Panc1 (cell line): ENCODE measurements around the gene HACD2. TPM values are rescaled to one million over a fixed set of nuclear protein-coding genes. Genes with fewer than 3 reads are reported as not detected.

Experiments used
- ATAC-seq: fragments of 200-7000 bp; cut with Tn5 transposase; 2 replicates; pipeline ENCODE4 v1.9.1; 2020; ENCODE audit warnings: mild to moderate bottlenecking, moderate library complexity
- BruUV-seq: library from RNA; stranded (reverse); fragments of 400-500 nt; replicated peaks from 2 replicates; lab custom pipeline; 2021; lab: Mats Ljungman, UMichigan
- CTCF ChIA-PET: fragments of 300-600 bp; sonication (Branson Sonifier 250); formaldehyde crosslinking; loops from one replicate; lab custom pipeline; 2022; ENCODE audit warnings: antibody characterized with exemption; lab: Charles Lee
- POLR2A ChIA-PET: fragments of 300-600 bp; sonication (Branson Sonifier 250); formaldehyde crosslinking; loops from one replicate; lab custom pipeline; 2022; ENCODE audit warnings: antibody characterized with exemption; lab: Charles Lee
- DNase-seq: peaks from one replicate; pipeline ENCODE4 v3.0.0-alpha.2; 2010; ENCODE audit warnings: low read depth, low spot score
- H3K27ac ChIP-seq: 2 replicates; pipeline ENCODE4 v1.5.1; 2011; ENCODE audit warnings: mild to moderate bottlenecking, low read length, inconsistent platforms
- H3K27me3 ChIP-seq: fragments of 200-500 bp; sonication (Bioruptor generic); 2 replicates; pipeline ENCODE4 v1.6.0; 2014; ENCODE audit warnings: low read length, inconsistent platforms; ENCODE audit not compliant: control insufficient read depth, insufficient read depth
- H3K36me3 ChIP-seq: fragments of 200-500 bp; sonication (Bioruptor generic); 2 replicates; pipeline ENCODE4 v1.5.1; 2014; ENCODE audit warnings: inconsistent platforms, mild to moderate bottlenecking, low read length, moderate library complexity; ENCODE audit not compliant: control insufficient read depth, insufficient read depth
- H3K4me1 ChIP-seq: 2 replicates; pipeline ENCODE4 v1.5.1; 2011; ENCODE audit warnings: inconsistent platforms, mild to moderate bottlenecking, low read length, moderate library complexity; ENCODE audit not compliant: control insufficient read depth, insufficient read depth
- H3K4me3 ChIP-seq, 2 experiments: 2 replicates each; pipeline ENCODE4 v1.5.1; 2011 to 2012; ENCODE audit warnings: low read depth in 2 of 2, low read length in 2 of 2, mild to moderate bottlenecking in 2 of 2, inconsistent platforms in 1 of 2, moderate library complexity in 1 of 2
- H3K9me3 ChIP-seq: fragments of 200-500 bp; sonication (Bioruptor generic); 2 replicates; pipeline ENCODE4 v1.5.1; 2014; ENCODE audit warnings: low read depth, mild to moderate bottlenecking, inconsistent platforms, low read length, moderate library complexity; ENCODE audit not compliant: control insufficient read depth, insufficient read depth
- CTCF ChIP-seq: fragments of 450-650 bp; IDR thresholded peaks from 2 replicates; pipeline ENCODE4 v1.5.1; 2017; ENCODE audit warnings: mild to moderate bottlenecking
- POLR2AphosphoS5 ChIP-seq: IDR thresholded peaks from 2 replicates; pipeline ENCODE4 v1.6.1; 2012; ENCODE audit warnings: mild to moderate bottlenecking, low read depth, low read length, moderate library complexity
- REST ChIP-seq, 2 experiments: IDR thresholded peaks; 2 replicates each; pipeline ENCODE4 v1.6.1; 2011 to 2012; ENCODE audit warnings: low read depth in 2 of 2, control low read depth in 1 of 2, low read length in 1 of 2, mild to moderate bottlenecking in 1 of 2, moderate library complexity in 1 of 2; ENCODE audit not compliant: insufficient read depth in 1 of 2
- SIN3A ChIP-seq: IDR thresholded peaks from 2 replicates; pipeline ENCODE4 v1.6.1; 2012; ENCODE audit warnings: low read depth, mild to moderate bottlenecking, low read length, moderate library complexity, borderline replicate concordance; ENCODE audit not compliant: insufficient read depth
- TCF7L2 ChIP-seq: IDR thresholded peaks from 2 replicates; pipeline ENCODE4 v1.6.1; 2011; ENCODE audit warnings: mild to moderate bottlenecking, low read depth, low read length, inconsistent platforms
- in situ Hi-C: cut with HindIII; loops from 2 replicates; pipeline ENCODE4 v1.10.0; 2016; ENCODE audit warnings: low sequenced_read_pairs, low pct_unique_long_range_greater_than_20kb
- intact Hi-C: fragments of 100-400 bp; cut with micrococcal nuclease; formaldehyde crosslinking; loops from one replicate; pipeline ENCODE4 v1.10.0; 2022; ENCODE audit not compliant: unreplicated experiment
- total RNA-seq: library from RNA; stranded (reverse); gene quantifications from one replicate; pipeline ENCODE4 v1.2.1, GENCODE V29; 2021; ENCODE audit not compliant: unreplicated experiment

Gene HACD2
- total RNA-seq, 1 experiment from 2014 or later: 58.6 TPM

- H3K27me3 ChIP-seq: peaks cover 6% of the 10 kb centered on the region; the same call in 1 of the 2 replicates
- CTCF ChIA-PET: no interaction called here
These were observed 107.7 kb downstream of the HACD2 start for GRCh38 chr3:123476967-123477750.

DNA sequence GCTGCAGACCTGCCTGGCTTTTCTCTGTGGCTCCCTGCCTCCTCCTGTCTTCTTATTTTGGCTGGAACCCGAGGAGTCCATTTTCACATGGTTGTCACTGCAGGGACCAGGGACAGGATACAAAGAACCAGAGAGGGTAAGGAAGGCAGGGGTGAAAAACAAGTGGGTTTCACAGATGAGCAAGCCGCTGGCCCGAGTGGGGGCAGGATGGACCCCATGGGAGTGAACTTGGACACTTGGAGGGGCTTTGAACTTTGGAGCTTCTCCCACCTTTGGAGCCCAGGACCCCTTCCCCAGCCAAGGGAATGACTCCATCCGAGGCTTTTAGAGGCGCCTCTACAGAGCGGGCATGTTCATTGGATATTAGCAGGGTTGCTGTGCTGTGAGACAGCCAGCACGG lies 109.1 kb downstream of the HACD2 start:
- Histone ChIP-seq H3K36me3 (no peaks in the 10 kb centered on the region), H3K4me3 (no peak overlapping the region), H3K27ac (no peak overlapping the region), H3K9me3 (no peaks in the 10 kb centered on the region), H3K27me3 (peaks cover 6% of the 10 kb centered on the region; the same call in 1 of the 2 replicates), H3K4me1 (no peaks in the 10 kb centered on the region)
- in situ Hi-C loops: no loop called here
- DNase-seq: no peak
- no TSS peak for BruUV-seq
- TF ChIP-seq REST (IDR thresholded peaks at IDR 0.05; ENCODE audit: insufficient read depth in 1 of 2, low read depth in 2 of 2, low read length in 1 of 2) (no peak), TCF7L2 (no peak)
- ATAC-seq: no peak
- ChIA-PET POLR2A (no interaction called here), CTCF (no interaction called here)
- intact Hi-C loops: no loop called here

More at GRCh38 chr3:123476967-123477750, 107.7 kb downstream of the HACD2 start:
- intact Hi-C loops: no loop called here
- no peak overlapping the region for H3K4me3 ChIP-seq
- no peaks in the 10 kb centered on the region for H3K9me3 ChIP-seq
- BruUV-seq: no TSS peak
- no peak for ATAC-seq
- POLR2A ChIA-PET: no interaction called here
- no peak for DNase-seq
- H3K27ac ChIP-seq: no peak overlapping the region
- H3K4me1 ChIP-seq: no peaks in the 10 kb centered on the region
- TF ChIP-seq POLR2AphosphoS5 (no peak), CTCF (no peak), SIN3A (no peak), REST (IDR thresholded peaks at IDR 0.05; ENCODE audit: insufficient read depth in 1 of 2, low read depth in 2 of 2, low read length in 1 of 2) (no peak), TCF7L2 (no peak)
- no peaks in the 10 kb centered on the region for H3K36me3 ChIP-seq
- in situ Hi-C loops: no loop called here
